Activated naive CD4-positive, alpha-beta T cell treated with anti-CD3 and anti-CD28 coated beads for 36 hours (primary cell): ENCODE measurements around the gene CTDSPL. TPM values are rescaled to one million over a fixed set of nuclear protein-coding genes. Genes with fewer than 3 reads are reported as not detected.

Source experiments
- CTCF ChIA-PET: fragments of 350-600 bp; sonication (Branson Sonifier 250); formaldehyde crosslinking; loops from one replicate; lab custom pipeline; 2021; ENCODE audit warnings: antibody characterized with exemption; lab: Charles Lee
- DNase-seq: peaks from one replicate; pipeline ENCODE4 v3.0.0-alpha.2; 2020
- H3K27ac Mint-ChIP-seq: one replicate; pipeline ENCODE4 v1.8.0; 2021; ENCODE audit warnings: mild to moderate bottlenecking, mixed read lengths
- H3K27me3 Mint-ChIP-seq: one replicate; pipeline ENCODE4 v1.8.0; 2021; ENCODE audit warnings: low read depth, mixed read lengths
- H3K36me3 Mint-ChIP-seq: one replicate; pipeline ENCODE4 v1.8.0; 2021; ENCODE audit warnings: low read depth, mixed read lengths
- H3K4me1 Mint-ChIP-seq: one replicate; pipeline ENCODE4 v1.8.0; 2021; ENCODE audit warnings: low read depth, mixed read lengths
- H3K4me3 Mint-ChIP-seq: one replicate; pipeline ENCODE4 v1.8.0; 2021; ENCODE audit warnings: mild to moderate bottlenecking, moderate library complexity, mixed read lengths
- H3K9me3 Mint-ChIP-seq: one replicate; pipeline ENCODE4 v1.8.0; 2021; ENCODE audit warnings: mixed read lengths
- intact Hi-C: fragments of 100-400 bp; cut with micrococcal nuclease; formaldehyde crosslinking; loops from one replicate; pipeline ENCODE4 v1.15.1; 2023
- total RNA-seq, 2 experiments: library from RNA; stranded (reverse); gene quantifications; one replicate each; pipeline ENCODE4 v1.2.3, GENCODE V29; 2021

The CTDSPL gene
- total RNA-seq, 2 experiments from 2014 or later = 3.7 to 5.0 TPM

- no peak for DNase-seq
- intact Hi-C loops = no loop called here
- Mint-ChIP-seq H3K4me1 (peaks cover 21% of the 10 kb centered on the region), H3K27me3 (no peaks in the 10 kb centered on the region), H3K36me3 (peaks cover 2% of the 10 kb centered on the region), H3K27ac (no peak overlapping the region), H3K4me3 (no peak overlapping the region), H3K9me3 (no peaks in the 10 kb centered on the region)
- CTCF ChIA-PET = no interaction called here
Observed at GRCh38 chr3:37909067-37909911, 47.6 kb downstream of the CTDSPL start.

DNA sequence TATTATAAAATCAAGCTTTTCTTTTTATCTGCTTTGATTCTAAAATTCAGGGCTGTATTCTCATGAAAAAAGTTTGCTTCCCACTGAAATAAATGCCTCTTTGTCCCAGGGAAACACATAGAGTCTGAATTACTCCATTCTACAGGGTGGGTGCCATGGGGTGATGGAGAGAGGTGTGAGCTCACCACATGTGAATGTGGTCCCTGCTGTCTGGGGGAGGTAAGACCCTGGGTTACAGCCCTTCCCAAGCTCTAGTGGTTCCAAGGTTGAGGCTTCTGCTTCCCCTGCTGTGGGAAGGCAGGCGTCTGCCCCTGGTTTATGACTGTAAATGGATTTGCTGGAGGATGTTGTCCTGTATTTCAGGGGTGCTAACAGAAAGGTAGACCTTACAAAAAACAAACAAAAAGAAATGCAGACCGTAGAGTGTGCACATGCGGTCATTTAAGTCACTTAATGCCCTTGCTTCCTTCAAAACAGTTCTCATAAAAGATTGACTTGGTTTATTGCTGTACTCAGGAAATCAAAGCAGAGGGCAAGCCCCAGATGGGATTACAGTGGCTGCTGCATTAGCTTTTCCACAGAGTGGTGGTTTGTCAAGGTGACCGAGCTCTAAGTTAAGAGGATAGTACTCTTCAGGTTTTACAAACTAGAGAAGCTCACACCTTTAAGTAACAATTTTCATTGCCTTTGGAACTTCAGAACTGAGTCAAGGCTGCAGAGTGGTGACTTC, 49.2 kb downstream of the CTDSPL start:
- H3K9me3 Mint-ChIP-seq = peaks cover 1% of the 10 kb centered on the region
- H3K4me3 Mint-ChIP-seq = no peak overlapping the region
- no peak for DNase-seq
- H3K36me3 Mint-ChIP-seq = peaks cover 2% of the 10 kb centered on the region
- H3K27me3 Mint-ChIP-seq = no peaks in the 10 kb centered on the region
- CTCF ChIA-PET = interaction anchor here (0.7 to 1.5 kb wide), 2 partner anchors 12 to 57 kb away, joined by 3 to 4 read pairs; no protein-coding TSS in a partner anchor
- intact Hi-C loops = no loop called here
- H3K4me1 Mint-ChIP-seq = peaks cover 20% of the 10 kb centered on the region
- no peak overlapping the region for H3K27ac Mint-ChIP-seq

DNA sequence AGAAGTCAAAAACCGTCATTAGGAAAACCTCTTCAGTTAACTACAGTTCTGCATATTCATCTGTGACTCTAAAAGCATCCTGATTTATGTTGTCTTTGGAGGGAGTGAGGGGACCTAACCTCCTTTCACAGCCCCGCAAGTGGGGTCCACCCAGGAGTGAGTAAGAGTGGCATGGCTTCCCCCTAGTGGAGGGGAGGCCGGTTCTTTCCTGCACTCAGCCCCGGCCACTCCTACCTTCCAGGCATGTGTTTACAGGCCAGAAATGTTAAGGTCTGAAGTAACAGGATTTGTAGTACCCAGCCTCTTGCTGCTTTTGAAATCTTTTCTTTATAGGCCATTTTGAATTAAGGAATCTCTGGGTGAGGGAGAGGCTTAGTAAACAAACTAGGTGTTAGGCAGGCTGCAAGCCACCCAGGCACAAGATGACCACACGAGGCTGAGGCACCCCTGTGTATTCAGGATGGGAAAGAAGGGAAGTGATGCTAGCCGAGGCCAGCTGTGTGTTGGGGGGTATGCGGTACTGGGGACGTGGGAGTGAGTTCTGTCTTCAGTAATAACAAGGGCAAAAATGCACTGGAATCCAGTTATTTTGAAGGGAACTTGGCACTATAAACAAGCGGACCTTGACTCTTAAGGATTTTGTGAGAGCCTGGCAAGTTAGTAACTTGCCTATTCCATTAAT, 50.5 kb downstream of the CTDSPL start:
- intact Hi-C loops = no loop called here
- peaks cover 7% of the 10 kb centered on the region for H3K4me1 Mint-ChIP-seq
- H3K36me3 Mint-ChIP-seq = peaks cover 2% of the 10 kb centered on the region
- no peaks in the 10 kb centered on the region for H3K27me3 Mint-ChIP-seq
- H3K4me3 Mint-ChIP-seq = no peak overlapping the region
- CTCF ChIA-PET = interaction anchor here (1.5 kb wide), 1 partner anchor 11 kb away, joined by 4 read pairs; no protein-coding TSS in a partner anchor
- no peak overlapping the region for H3K27ac Mint-ChIP-seq
- H3K9me3 Mint-ChIP-seq = peaks cover 1% of the 10 kb centered on the region
- no peak for DNase-seq

- Mint-ChIP-seq H3K4me1 (no peaks in the 10 kb centered on the region), H3K9me3 (peaks cover 1% of the 10 kb centered on the region), H3K4me3 (no peak overlapping the region), H3K36me3 (peaks cover 2% of the 10 kb centered on the region), H3K27ac (no peak overlapping the region), H3K27me3 (no peaks in the 10 kb centered on the region)
- DNase-seq = no peak
- CTCF ChIA-PET = no interaction called here
- intact Hi-C loops = no loop called here
Observed at GRCh38 chr3:37913522-37913921, 51.8 kb downstream of the CTDSPL start.

GRCh38 chr3:37916685-37917084, 55.0 kb downstream of the CTDSPL start:
- CTCF ChIA-PET = no interaction called here
- no peak for DNase-seq
- peaks cover 1% of the 10 kb centered on the region for H3K9me3 Mint-ChIP-seq
- no peak overlapping the region for H3K27ac Mint-ChIP-seq
- intact Hi-C loops = no loop called here
- H3K4me3 Mint-ChIP-seq = no peak overlapping the region
- no peaks in the 10 kb centered on the region for H3K27me3 Mint-ChIP-seq
- no peaks in the 10 kb centered on the region for H3K4me1 Mint-ChIP-seq
- peaks cover 2% of the 10 kb centered on the region for H3K36me3 Mint-ChIP-seq

DNA sequence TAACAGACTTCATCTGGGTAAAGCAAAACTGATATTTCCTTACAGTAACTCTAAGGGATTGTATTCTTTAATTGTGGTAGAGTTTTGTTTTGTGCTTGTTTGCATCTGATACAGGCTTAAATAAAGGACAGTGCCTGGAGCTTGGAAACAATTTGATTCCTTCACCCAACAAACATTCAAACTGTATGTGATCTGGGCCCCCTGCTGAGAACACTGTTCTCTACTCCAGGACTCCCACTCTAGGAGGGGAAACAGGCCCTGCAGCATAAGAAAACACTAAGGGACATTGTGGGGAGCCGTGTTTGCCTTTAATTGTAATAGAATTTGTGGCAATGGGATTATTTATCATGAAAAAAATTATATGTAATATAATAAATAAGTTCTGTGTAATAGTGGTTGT, 56.9 kb downstream of the CTDSPL start:
- CTCF ChIA-PET = no interaction called here
- peaks cover 2% of the 10 kb centered on the region for H3K36me3 Mint-ChIP-seq
- H3K27me3 Mint-ChIP-seq = no peaks in the 10 kb centered on the region
- no peak for DNase-seq
- no peaks in the 10 kb centered on the region for H3K4me1 Mint-ChIP-seq
- H3K27ac Mint-ChIP-seq = no peak overlapping the region
- intact Hi-C loops = no loop called here
- H3K4me3 Mint-ChIP-seq = no peak overlapping the region
- peaks cover 1% of the 10 kb centered on the region for H3K9me3 Mint-ChIP-seq

DNA sequence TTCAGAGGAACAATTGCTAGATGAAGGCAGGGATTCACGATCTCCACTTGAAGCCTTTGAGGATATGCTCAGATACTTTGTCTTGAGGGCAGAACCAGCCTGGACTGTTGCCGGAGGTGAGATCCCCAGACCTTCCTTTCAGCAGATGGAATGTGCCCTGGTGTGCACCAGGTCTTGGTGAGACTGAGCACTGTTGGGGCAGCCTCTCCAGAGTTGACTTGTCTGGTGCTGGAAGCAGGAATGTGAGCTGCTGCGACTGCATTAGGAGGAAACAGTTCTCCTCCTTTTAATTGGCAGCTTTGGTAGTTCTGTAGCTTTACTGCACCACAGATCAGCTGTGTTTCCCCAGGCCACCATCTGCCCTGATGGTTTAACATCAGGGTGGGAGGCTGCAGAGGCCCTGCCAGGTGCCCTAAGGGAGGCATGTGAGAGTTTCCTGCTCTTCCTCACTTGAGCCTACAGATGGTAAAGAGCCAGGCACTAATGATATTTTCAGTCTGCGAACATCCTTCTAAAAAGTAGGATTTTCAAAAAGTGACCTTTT, 58.5 kb downstream of the CTDSPL start:
- H3K36me3 Mint-ChIP-seq = no peaks in the 10 kb centered on the region
- CTCF ChIA-PET = no interaction called here
- H3K9me3 Mint-ChIP-seq = peaks cover 1% of the 10 kb centered on the region
- H3K4me1 Mint-ChIP-seq = no peaks in the 10 kb centered on the region
- H3K27ac Mint-ChIP-seq = no peak overlapping the region
- DNase-seq = no peak
- intact Hi-C loops = no loop called here
- H3K4me3 Mint-ChIP-seq = no peak overlapping the region
- H3K27me3 Mint-ChIP-seq = no peaks in the 10 kb centered on the region

GRCh38 chr3:37921025-37921424, 59.3 kb downstream of the CTDSPL start:
- H3K27ac Mint-ChIP-seq = no peak overlapping the region
- H3K4me1 Mint-ChIP-seq = no peaks in the 10 kb centered on the region
- DNase-seq = no peak
- H3K27me3 Mint-ChIP-seq = no peaks in the 10 kb centered on the region
- intact Hi-C loops = no loop called here
- CTCF ChIA-PET = interaction anchor here (0.6 kb wide), 1 partner anchor 55 kb away, joined by 3 read pairs; no protein-coding TSS in a partner anchor
- H3K9me3 Mint-ChIP-seq = no peaks in the 10 kb centered on the region
- no peak overlapping the region for H3K4me3 Mint-ChIP-seq
- no peaks in the 10 kb centered on the region for H3K36me3 Mint-ChIP-seq

DNA sequence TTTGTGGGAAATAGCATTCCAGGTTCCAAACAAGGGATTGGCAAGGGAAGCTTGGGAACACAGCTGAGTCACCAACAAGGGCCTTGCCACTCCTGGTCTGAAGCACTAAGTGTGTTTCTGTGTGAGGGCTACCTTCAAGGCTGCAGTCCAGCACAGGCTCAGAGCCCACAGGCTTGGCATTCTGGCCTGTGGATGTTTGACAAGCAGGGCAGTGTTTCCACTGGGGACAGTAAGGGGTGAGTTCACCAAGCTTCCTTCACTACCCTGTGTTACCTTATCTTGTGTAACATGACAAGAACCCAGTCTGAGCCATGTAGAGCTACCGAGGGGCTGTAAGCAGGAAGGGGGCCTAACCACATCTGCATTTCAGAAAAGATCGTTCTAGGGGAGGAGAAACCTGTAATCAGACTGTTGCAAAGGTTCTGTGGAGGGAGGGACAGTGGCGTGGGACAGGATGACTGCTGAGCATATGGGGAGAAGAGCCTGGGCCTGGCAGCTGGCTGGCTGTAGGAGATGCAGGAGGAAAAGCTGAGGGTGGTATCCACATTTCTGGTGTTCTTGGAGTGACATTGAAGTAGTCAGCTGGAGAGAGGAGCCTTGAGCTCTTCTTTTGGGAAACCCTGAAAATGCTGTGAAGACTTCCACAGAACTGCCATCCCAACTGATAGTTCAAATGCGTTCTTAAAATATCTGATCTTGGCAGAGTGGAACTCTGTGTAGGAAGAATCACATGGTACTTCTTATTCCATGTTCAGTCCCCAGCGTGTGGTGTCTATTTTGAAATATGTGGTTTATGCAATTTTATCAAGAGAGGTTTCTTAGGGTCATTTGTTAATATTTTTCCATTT, 61.3 kb downstream of the CTDSPL start:
- H3K27me3 Mint-ChIP-seq = no peaks in the 10 kb centered on the region
- H3K36me3 Mint-ChIP-seq = no peaks in the 10 kb centered on the region
- no peaks in the 10 kb centered on the region for H3K4me1 Mint-ChIP-seq
- intact Hi-C loops = no loop called here
- CTCF ChIA-PET = interaction anchor here (0.6 to 1.0 kb wide), 4 partner anchors 12 to 164 kb away, joined by 3 to 4 read pairs (median 3); no protein-coding TSS in a partner anchor
- no peak overlapping the region for H3K27ac Mint-ChIP-seq
- no peak overlapping the region for H3K4me3 Mint-ChIP-seq
- H3K9me3 Mint-ChIP-seq = no peaks in the 10 kb centered on the region
- DNase-seq = no peak

- H3K27ac Mint-ChIP-seq = no peak overlapping the region
- no peak overlapping the region for H3K4me3 Mint-ChIP-seq
- CTCF ChIA-PET = interaction anchor here (1.0 kb wide), 1 partner anchor 12 kb away, joined by 4 read pairs; no protein-coding TSS in a partner anchor
- no peaks in the 10 kb centered on the region for H3K4me1 Mint-ChIP-seq
- no peaks in the 10 kb centered on the region for H3K9me3 Mint-ChIP-seq
- intact Hi-C loops = no loop called here
- DNase-seq = no peak
- H3K36me3 Mint-ChIP-seq = no peaks in the 10 kb centered on the region
- no peaks in the 10 kb centered on the region for H3K27me3 Mint-ChIP-seq
Observed at GRCh38 chr3:37923569-37924040, 61.9 kb downstream of the CTDSPL start.

DNA sequence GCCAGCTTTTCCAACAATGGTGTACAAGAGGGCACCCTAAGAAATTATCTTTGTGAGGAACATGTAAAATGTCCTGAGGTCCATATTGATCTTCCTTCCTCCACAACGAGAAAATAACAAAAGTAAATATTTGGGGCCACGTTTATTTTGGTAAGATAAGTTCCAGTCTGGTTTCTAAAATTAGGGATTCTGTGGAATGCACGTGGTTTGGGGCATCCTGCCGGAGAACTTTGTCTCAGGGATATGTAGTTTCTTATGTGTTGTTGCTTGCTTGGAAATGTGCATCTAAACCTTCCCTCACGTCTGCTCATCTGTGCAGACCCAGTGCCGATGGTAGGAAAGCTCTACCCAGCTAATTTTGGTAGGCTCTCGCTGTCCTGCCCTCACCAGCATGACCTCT, 62.8 kb downstream of the CTDSPL start:
- H3K9me3 Mint-ChIP-seq = peaks cover 1% of the 10 kb centered on the region
- H3K4me3 Mint-ChIP-seq = no peak overlapping the region
- H3K27me3 Mint-ChIP-seq = no peaks in the 10 kb centered on the region
- intact Hi-C loops = no loop called here
- H3K27ac Mint-ChIP-seq = no peak overlapping the region
- no peak for DNase-seq
- no peaks in the 10 kb centered on the region for H3K36me3 Mint-ChIP-seq
- CTCF ChIA-PET = interaction anchor here (0.6 kb wide), 1 partner anchor 193 kb away, joined by 3 read pairs; no protein-coding TSS in a partner anchor
- H3K4me1 Mint-ChIP-seq = no peaks in the 10 kb centered on the region
